HL-60 (cell line): ENCODE results near the gene KMT2A.
"Not testable (repeated sequence)": the region's sequence is repeated elsewhere in the genome, so short reads cannot be mapped to it uniquely, and the experiment has no call there.

ENCODE experiments used
- CTCF ChIP-seq: IDR thresholded peaks from one replicate; pipeline ENCODE4 v1.5.1; 2011; ENCODE audit warnings: low read length, control low read depth, inconsistent platforms; ENCODE audit not compliant: insufficient read depth
- POLR2AphosphoS5 ChIP-seq: IDR thresholded peaks from 2 replicates; pipeline ENCODE4 v1.6.1; 2012; ENCODE audit warnings: low read depth
- REST ChIP-seq: IDR thresholded peaks from 2 replicates; pipeline ENCODE4 v1.6.1; 2012; ENCODE audit warnings: low read depth; ENCODE audit not compliant: insufficient replicate concordance
- SPI1 ChIP-seq: IDR thresholded peaks from 2 replicates; pipeline ENCODE4 v1.6.1; 2012; ENCODE audit warnings: low read depth, mild to moderate bottlenecking, borderline replicate concordance

- not testable (repeated sequence) for TF ChIP-seq CTCF, REST, POLR2AphosphoS5, SPI1
Measured at GRCh38 chr11:118416900-118417299, 19.4 kb upstream of the KMT2A start.
